K562 (cell line): Measurements from ENCODE around the gene WDFY2.

Source experiments
- SMARCC2 ChIP-seq: fragments of 450-650 bp; IDR thresholded peaks from 2 replicates; pipeline ENCODE4 v1.6.1; 2017; ENCODE audit warnings: antibody characterized with exemption, moderate library complexity, mild to moderate bottlenecking, low read depth
- SMC3 ChIP-seq: conservative IDR thresholded peaks from 2 replicates; pipeline ENCODE4 v1.6.1; 2011; ENCODE audit warnings: low read depth, low read length, improper control_type of control experiment; ENCODE audit not compliant: insufficient read depth
- ZFX ChIP-seq: sonication (generic); formaldehyde crosslinking; IDR thresholded peaks from 2 replicates; pipeline ENCODE4 v1.8.0; 2022; ENCODE audit warnings: mild to moderate bottlenecking, missing genetic modification reagents, moderate library complexity
- ZNF695 ChIP-seq: fragments of 450-650 bp; formaldehyde crosslinking; IDR thresholded peaks from 2 replicates; pipeline ENCODE4 v1.4.0; 2020; ENCODE audit warnings: mild to moderate bottlenecking, moderate library complexity

DNA sequence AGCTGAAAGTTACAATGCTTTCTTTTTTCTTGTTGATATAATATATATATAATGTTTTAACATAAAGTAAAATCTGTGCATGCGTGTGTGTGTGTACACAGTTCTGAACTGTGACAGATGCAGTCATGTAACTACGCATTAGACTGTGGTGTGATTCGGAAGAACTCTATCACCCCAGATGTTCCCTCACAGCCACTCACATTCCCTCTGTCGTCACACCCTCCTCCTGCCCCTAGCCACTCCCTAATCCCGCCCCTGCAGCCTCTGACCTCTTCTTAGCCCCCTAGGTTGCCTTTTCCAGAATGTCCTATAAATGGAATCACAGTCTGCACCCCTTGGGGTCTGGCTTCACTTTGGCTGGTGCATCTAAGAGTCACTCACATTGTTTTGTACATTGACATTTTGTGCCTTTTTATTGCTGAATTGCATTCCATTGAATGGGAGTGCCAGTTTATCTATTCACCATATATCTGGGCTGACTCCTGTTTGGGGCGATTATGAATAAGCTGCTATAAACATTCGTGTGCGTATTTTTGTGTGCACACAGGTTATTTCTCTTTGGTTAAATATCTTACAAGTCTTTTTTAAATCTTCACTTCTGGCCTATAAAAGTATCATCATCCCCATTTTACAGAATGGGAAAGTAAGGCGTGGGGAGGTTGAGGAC, 199.3 kb downstream of the WDFY2 start:
- no peak for TF ChIP-seq SMC3
- no peak for TF ChIP-seq SMARCC2
- no peak for TF ChIP-seq ZFX
- no peak for TF ChIP-seq ZNF695 (CRISPR knock-in tag)
